Panc1 (cell line): ENCODE data around the gene LGI4. TPM values are rescaled to one million over a fixed set of nuclear protein-coding genes. Genes with fewer than 3 reads are reported as not detected.

Experiments
- ATAC-seq: fragments of 200-7000 bp; cut with Tn5 transposase; 2 replicates; pipeline ENCODE4 v1.9.1; 2020; ENCODE audit warnings: mild to moderate bottlenecking, moderate library complexity
- BruUV-seq: library from RNA; stranded (reverse); fragments of 400-500 nt; replicated peaks from 2 replicates; lab custom pipeline; 2021; lab: Mats Ljungman, UMichigan
- CTCF ChIA-PET: fragments of 300-600 bp; sonication (Branson Sonifier 250); formaldehyde crosslinking; loops from one replicate; lab custom pipeline; 2022; ENCODE audit warnings: antibody characterized with exemption; lab: Charles Lee
- POLR2A ChIA-PET: fragments of 300-600 bp; sonication (Branson Sonifier 250); formaldehyde crosslinking; loops from one replicate; lab custom pipeline; 2022; ENCODE audit warnings: antibody characterized with exemption; lab: Charles Lee
- DNase-seq: peaks from one replicate; pipeline ENCODE4 v3.0.0-alpha.2; 2010; ENCODE audit warnings: low read depth, low spot score
- H3K27ac ChIP-seq: 2 replicates; pipeline ENCODE4 v1.5.1; 2011; ENCODE audit warnings: mild to moderate bottlenecking, low read length, inconsistent platforms
- H3K27me3 ChIP-seq: fragments of 200-500 bp; sonication (Bioruptor generic); 2 replicates; pipeline ENCODE4 v1.6.0; 2014; ENCODE audit warnings: low read length, inconsistent platforms; ENCODE audit not compliant: control insufficient read depth, insufficient read depth
- H3K36me3 ChIP-seq: fragments of 200-500 bp; sonication (Bioruptor generic); 2 replicates; pipeline ENCODE4 v1.5.1; 2014; ENCODE audit warnings: inconsistent platforms, mild to moderate bottlenecking, low read length, moderate library complexity; ENCODE audit not compliant: control insufficient read depth, insufficient read depth
- H3K4me1 ChIP-seq: 2 replicates; pipeline ENCODE4 v1.5.1; 2011; ENCODE audit warnings: inconsistent platforms, mild to moderate bottlenecking, low read length, moderate library complexity; ENCODE audit not compliant: control insufficient read depth, insufficient read depth
- H3K4me3 ChIP-seq, 2 experiments: 2 replicates each; pipeline ENCODE4 v1.5.1; 2011 to 2012; ENCODE audit warnings: low read depth in 2 of 2, low read length in 2 of 2, mild to moderate bottlenecking in 2 of 2, inconsistent platforms in 1 of 2, moderate library complexity in 1 of 2
- H3K9me3 ChIP-seq: fragments of 200-500 bp; sonication (Bioruptor generic); 2 replicates; pipeline ENCODE4 v1.5.1; 2014; ENCODE audit warnings: low read depth, mild to moderate bottlenecking, inconsistent platforms, low read length, moderate library complexity; ENCODE audit not compliant: control insufficient read depth, insufficient read depth
- CTCF ChIP-seq: fragments of 450-650 bp; IDR thresholded peaks from 2 replicates; pipeline ENCODE4 v1.5.1; 2017; ENCODE audit warnings: mild to moderate bottlenecking
- POLR2AphosphoS5 ChIP-seq: IDR thresholded peaks from 2 replicates; pipeline ENCODE4 v1.6.1; 2012; ENCODE audit warnings: mild to moderate bottlenecking, low read depth, low read length, moderate library complexity
- REST ChIP-seq, 2 experiments: IDR thresholded peaks; 2 replicates each; pipeline ENCODE4 v1.6.1; 2011 to 2012; ENCODE audit warnings: low read depth in 2 of 2, control low read depth in 1 of 2, low read length in 1 of 2, mild to moderate bottlenecking in 1 of 2, moderate library complexity in 1 of 2; ENCODE audit not compliant: insufficient read depth in 1 of 2
- SIN3A ChIP-seq: IDR thresholded peaks from 2 replicates; pipeline ENCODE4 v1.6.1; 2012; ENCODE audit warnings: low read depth, mild to moderate bottlenecking, low read length, moderate library complexity, borderline replicate concordance; ENCODE audit not compliant: insufficient read depth
- TCF7L2 ChIP-seq: IDR thresholded peaks from 2 replicates; pipeline ENCODE4 v1.6.1; 2011; ENCODE audit warnings: mild to moderate bottlenecking, low read depth, low read length, inconsistent platforms
- in situ Hi-C: cut with HindIII; loops from 2 replicates; pipeline ENCODE4 v1.10.0; 2016; ENCODE audit warnings: low sequenced_read_pairs, low pct_unique_long_range_greater_than_20kb
- intact Hi-C: fragments of 100-400 bp; cut with micrococcal nuclease; formaldehyde crosslinking; loops from one replicate; pipeline ENCODE4 v1.10.0; 2022; ENCODE audit not compliant: unreplicated experiment
- total RNA-seq: library from RNA; stranded (reverse); gene quantifications from one replicate; pipeline ENCODE4 v1.2.1, GENCODE V29; 2021; ENCODE audit not compliant: unreplicated experiment

Gene LGI4
- total RNA-seq, 1 experiment from 2014 or later, result 0.18 TPM

- BruUV-seq, result no TSS peak
- intact Hi-C loops, result loop anchor here (5.0 to 10.0 kb wide), 2 partner anchors 49 to 122 kb away; partner anchors contain the start of gene HPN
- CTCF ChIA-PET, result no interaction called here
- no peak overlapping the region for H3K27ac ChIP-seq
- no peaks in the 10 kb centered on the region for H3K9me3 ChIP-seq
- POLR2A ChIA-PET, result no interaction called here
- TF ChIP-seq POLR2AphosphoS5 (no peak), REST (IDR thresholded peaks at IDR 0.05; ENCODE audit: insufficient read depth in 1 of 2, low read depth in 2 of 2, low read length in 1 of 2) (no peak), TCF7L2 (no peak), CTCF (no peak), SIN3A (no peak)
- no peaks in the 10 kb centered on the region for H3K36me3 ChIP-seq
- no peak for ATAC-seq
- peaks cover 8% of the 10 kb centered on the region for H3K4me1 ChIP-seq
- in situ Hi-C loops, result no loop called here
- H3K4me3 ChIP-seq, result no peak overlapping the region
- no peak for DNase-seq
- H3K27me3 ChIP-seq, result no peaks in the 10 kb centered on the region
These were observed 40.8 kb downstream of the LGI4 start for GRCh38 chr19:35093941-35094647.

- no peaks in the 10 kb centered on the region for H3K9me3 ChIP-seq
- ATAC-seq, result no peak
- no peak overlapping the region for H3K27ac ChIP-seq
- ChIA-PET POLR2A (no interaction called here), CTCF (no interaction called here)
- no peak overlapping the region for H3K4me3 ChIP-seq
- no peaks in the 10 kb centered on the region for H3K36me3 ChIP-seq
- intact Hi-C loops (loop anchor here (5.0 to 10.0 kb wide), 2 partner anchors 49 to 121 kb away; partner anchors contain the start of gene HPN), in situ Hi-C loops (no loop called here)
- no peak for DNase-seq
- peaks cover 8% of the 10 kb centered on the region for H3K4me1 ChIP-seq
- no peak for TF ChIP-seq POLR2AphosphoS5
- TF ChIP-seq SIN3A, result no peak
- TF ChIP-seq CTCF, result no peak
- no peak for TF ChIP-seq TCF7L2
- no peak for TF ChIP-seq REST (IDR thresholded peaks at IDR 0.05; ENCODE audit: insufficient read depth in 1 of 2, low read depth in 2 of 2, low read length in 1 of 2)
- BruUV-seq, result no TSS peak
- no peaks in the 10 kb centered on the region for H3K27me3 ChIP-seq
These were observed 41.4 kb downstream of the LGI4 start for GRCh38 chr19:35093430-35093829.
